NT2/D1 (cell line): Measurements from ENCODE around the gene SMAD2.
"Not testable (repeated sequence)": the region's sequence is repeated elsewhere in the genome, so short reads cannot be mapped to it uniquely, and the experiment has no call there.

Source experiments
- DNase-seq: peaks from one replicate; pipeline ENCODE4 v3.0.0-alpha.2; 2011; ENCODE audit warnings: low read depth, low spot score
- H3K27me3 ChIP-seq: 2 replicates; pipeline ENCODE4 v1.6.0; 2011; ENCODE audit warnings: mild to moderate bottlenecking; ENCODE audit not compliant: insufficient read length, insufficient read depth
- H3K36me3 ChIP-seq: 2 replicates; pipeline ENCODE4 v1.6.1; 2011; ENCODE audit warnings: mild to moderate bottlenecking, low read length, mixed read lengths; ENCODE audit not compliant: insufficient read depth, insufficient read length
- H3K4me1 ChIP-seq: 2 replicates; pipeline ENCODE4 v1.5.1; 2011; ENCODE audit not compliant: insufficient read depth, insufficient read length
- H3K4me3 ChIP-seq: 2 replicates; pipeline ENCODE4 v1.5.1; 2011; ENCODE audit warnings: low read depth; ENCODE audit not compliant: insufficient read length
- H3K9ac ChIP-seq: 2 replicates; pipeline ENCODE4 v1.6.0; 2011; ENCODE audit warnings: low read depth; ENCODE audit not compliant: insufficient read length
- H3K9me3 ChIP-seq: 2 replicates; pipeline ENCODE4 v1.5.1; 2011; ENCODE audit warnings: mild to moderate bottlenecking, low read length; ENCODE audit not compliant: insufficient read depth
- SUZ12 ChIP-seq: IDR thresholded peaks from 2 replicates; pipeline ENCODE4 v1.6.1; 2011; ENCODE audit not compliant: insufficient read length, insufficient read depth; ENCODE audit errors: extremely low read depth
- YY1 ChIP-seq: IDR thresholded peaks from 2 replicates; pipeline ENCODE4 v1.6.1; 2011; ENCODE audit not compliant: insufficient read length, insufficient read depth
- ZNF274 ChIP-seq: IDR thresholded peaks from 2 replicates; pipeline ENCODE4 v1.6.1; 2011; ENCODE audit warnings: mild to moderate bottlenecking, low read depth, low read length

The SMAD2 gene

GRCh38 chr18:47773931-47774330 lies 156.5 kb downstream of the SMAD2 start:
- no peak for DNase-seq
- H3K9ac ChIP-seq: no peak overlapping the region
- H3K9me3 ChIP-seq: no peaks in the 10 kb centered on the region
- no peak overlapping the region for H3K4me3 ChIP-seq
- H3K36me3 ChIP-seq: no peaks in the 10 kb centered on the region
- H3K27me3 ChIP-seq: no peaks in the 10 kb centered on the region
- TF ChIP-seq YY1: no peak
- TF ChIP-seq ZNF274: no peak
- no peaks in the 10 kb centered on the region for H3K4me1 ChIP-seq

- Histone ChIP-seq H3K9me3 (no peaks in the 10 kb centered on the region), H3K4me3 (no peak overlapping the region), H3K36me3 (no peaks in the 10 kb centered on the region), H3K9ac (no peak overlapping the region), H3K4me1 (no peaks in the 10 kb centered on the region), H3K27me3 (no peaks in the 10 kb centered on the region)
- TF ChIP-seq SUZ12: no peak
- no peak for TF ChIP-seq YY1
- no peak for TF ChIP-seq ZNF274
- DNase-seq: peak; percentile 55
Observed at GRCh38 chr18:47772374-47773248, 157.8 kb downstream of the SMAD2 start.

GRCh38 chr18:47771922-47772321 lies 158.5 kb downstream of the SMAD2 start:
- Histone ChIP-seq H3K9me3 (no peaks in the 10 kb centered on the region), H3K4me1 (no peaks in the 10 kb centered on the region), H3K9ac (no peak overlapping the region), H3K27me3 (no peaks in the 10 kb centered on the region), H3K36me3 (no peaks in the 10 kb centered on the region), H3K4me3 (no peak overlapping the region)
- no peak for DNase-seq
- TF ChIP-seq YY1 (no peak), SUZ12 (no peak), ZNF274 (no peak)

- H3K9ac ChIP-seq: no peak overlapping the region
- H3K36me3 ChIP-seq: no peaks in the 10 kb centered on the region
- no peaks in the 10 kb centered on the region for H3K4me1 ChIP-seq
- TF ChIP-seq SUZ12: no peak
- TF ChIP-seq YY1: no peak
- no peak for TF ChIP-seq ZNF274
- H3K9me3 ChIP-seq: no peaks in the 10 kb centered on the region
- no peak overlapping the region for H3K4me3 ChIP-seq
- DNase-seq: no peak
- H3K27me3 ChIP-seq: no peaks in the 10 kb centered on the region
Observed at GRCh38 chr18:47767699-47768098, 162.8 kb downstream of the SMAD2 start.

GRCh38 chr18:47767198-47767597 lies 163.3 kb downstream of the SMAD2 start:
- H3K27me3 ChIP-seq, H3K4me1 ChIP-seq, H3K4me3 ChIP-seq, H3K36me3 ChIP-seq, H3K9me3 ChIP-seq, DNase-seq, H3K9ac ChIP-seq: not testable (repeated sequence)
